Thyroid gland (tissue), 4 donors: ENCODE results near the gene TCF7. TPM values are rescaled to one million over a fixed set of nuclear protein-coding genes. Genes with fewer than 3 reads are reported as not detected.
A peak's percentile ranks its signal among the peaks of the same experiment; 100 is the strongest.

Experiments
- DNase-seq, 2 donors: peaks; one replicate each; pipeline ENCODE4 v3.0.0-alpha.2; 2019
- H3K27ac ChIP-seq, 3 donors: fragments of 200-600 bp; sonication (generic); 1 replicate in 2 of 3; 2 replicates in 1 of 3; pipeline ENCODE4 v1.5.1; 2016 to 2019; ENCODE audit warnings: mild to moderate bottlenecking in 1 of 3, moderate library complexity in 1 of 3
- H3K27me3 ChIP-seq: fragments of 200-600 bp; sonication (generic); one replicate; pipeline ENCODE4 v1.5.1; 2019
- H3K36me3 ChIP-seq, 2 donors: fragments of 200-600 bp; sonication (generic); one replicate each; pipeline ENCODE4 v1.5.1; 2016 to 2019
- H3K4me1 ChIP-seq, 2 donors: fragments of 200-600 bp; sonication (generic); one replicate each; pipeline ENCODE4 v1.5.1; 2017 to 2019
- H3K4me3 ChIP-seq, 3 donors: fragments of 200-600 bp; sonication (generic); replicated peaks in 1 of 3; 1 replicate in 2 of 3; 2 replicates in 1 of 3; pipeline ENCODE4 v1.5.1; 2016; ENCODE audit warnings: mild to moderate bottlenecking in 1 of 3
- H3K9me3 ChIP-seq: fragments of 200-600 bp; sonication (generic); one replicate; pipeline ENCODE4 v1.5.1; 2017
- CTCF ChIP-seq, 6 experiments: fragments of 200-600 bp in 3 of 6; fragments of 450-650 bp in 3 of 6; sonication (generic) in 3 of 6; IDR thresholded peaks; one replicate each; pipeline ENCODE4 v1.5.1; 2016 to 2019; ENCODE audit warnings: antibody characterized with exemption in 6 of 6, mild to moderate bottlenecking in 2 of 6, inconsistent platforms in 1 of 6, moderate library complexity in 1 of 6
- POLR2A ChIP-seq, 2 donors: fragments of 450-650 bp; IDR thresholded peaks; one replicate each; pipeline ENCODE4 v1.6.1; 2017; ENCODE audit warnings: antibody characterized with exemption in 2 of 2, mild to moderate bottlenecking in 2 of 2, moderate library complexity in 1 of 2
- WGBS, 2 donors: methylation state at CpG; one replicate each; pipeline ENCODE4 v1.1.5; 2017; 5-methylcytosine and 5-hydroxymethylcytosine counted together
- intact Hi-C: fragments of 100-400 bp; cut with DNase I; formaldehyde crosslinking; loops from one replicate; pipeline ENCODE4 v1.15.1; 2023
- total RNA-seq, 4 donors: library from RNA; depleted of rRNA; stranded (reverse); fragments of >200 nt; gene quantifications; one replicate each; pipeline ENCODE4 v1.2.3, GENCODE V29; 2016

The TCF7 gene
- total RNA-seq, 4 donors from 2014 or later, result 7.4 to 11.8 (median 8.9) TPM

- H3K4me1 ChIP-seq, result peaks cover 30 to 40% of the 10 kb centered on the region in 2 donors
- no peaks in the 10 kb centered on the region for H3K27me3 ChIP-seq
- intact Hi-C loops, result no loop called here
- no peak overlapping the region for H3K4me3 ChIP-seq
- TF ChIP-seq POLR2A (IDR thresholded peaks at IDR 0.05), result peak in 1 of 2 donors; percentile 45
- TF ChIP-seq CTCF (IDR thresholded peaks at IDR 0.05), result no peak
- peak overlapping the region; percentile 83 to 85 (median 85) for H3K27ac ChIP-seq
- H3K36me3 ChIP-seq, result no peaks in the 10 kb centered on the region
- no peaks in the 10 kb centered on the region for H3K9me3 ChIP-seq
- whole genome bisulfite sequencing, 2 donors, result 30 to 56% methylated on average over 7 to 9 of the region's 18 CpGs
- peak; percentile 76 to 81 for DNase-seq
Observed at GRCh38 chr5:134112726-134113362, 1.6 kb upstream of the TCF7 start.

DNA sequence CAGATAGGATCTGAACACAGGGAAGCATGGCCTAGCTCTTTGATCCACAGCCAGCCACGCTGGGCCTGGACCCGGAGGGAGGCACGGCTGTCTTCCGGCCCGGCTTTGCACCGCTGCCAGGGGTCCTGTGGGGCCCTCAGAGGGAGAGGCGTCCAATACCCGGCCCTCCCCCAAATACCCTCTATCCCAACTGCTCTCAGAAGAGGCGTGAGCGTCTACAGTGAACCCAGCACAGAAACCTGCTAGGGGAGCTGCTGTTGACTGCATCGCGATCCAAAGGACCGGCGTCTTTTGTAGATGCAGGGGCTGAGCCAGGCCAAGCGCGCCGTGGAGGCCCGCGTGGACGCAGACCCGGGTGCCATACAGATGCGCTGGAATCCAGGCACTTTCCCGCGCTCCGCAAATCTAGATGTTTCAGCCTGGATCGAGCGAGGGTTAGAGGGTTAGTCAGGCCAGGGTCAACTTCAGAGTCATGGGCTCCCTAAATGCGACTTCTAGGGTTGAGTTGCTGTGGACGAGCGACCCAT lies 1.1 kb upstream of the TCF7 start:
- 0 to 34% methylated on average over 4 to 13 of the region's 30 CpGs for WGBS, 2 donors
- TF ChIP-seq CTCF (IDR thresholded peaks at IDR 0.05) (no peak), POLR2A (IDR thresholded peaks at IDR 0.05) (no peak)
- no peaks in the 10 kb centered on the region for H3K9me3 ChIP-seq
- H3K4me3 ChIP-seq, result peak overlapping the region in 1 of 3 donors; percentile 47
- no peaks in the 10 kb centered on the region for H3K36me3 ChIP-seq
- H3K4me1 ChIP-seq, result peaks cover 30 to 42% of the 10 kb centered on the region in 2 donors
- no peaks in the 10 kb centered on the region for H3K27me3 ChIP-seq
- H3K27ac ChIP-seq, result peak overlapping the region; percentile 66 to 85 (median 85)
- intact Hi-C loops, result no loop called here
- peak; percentile 64 for DNase-seq

DNA sequence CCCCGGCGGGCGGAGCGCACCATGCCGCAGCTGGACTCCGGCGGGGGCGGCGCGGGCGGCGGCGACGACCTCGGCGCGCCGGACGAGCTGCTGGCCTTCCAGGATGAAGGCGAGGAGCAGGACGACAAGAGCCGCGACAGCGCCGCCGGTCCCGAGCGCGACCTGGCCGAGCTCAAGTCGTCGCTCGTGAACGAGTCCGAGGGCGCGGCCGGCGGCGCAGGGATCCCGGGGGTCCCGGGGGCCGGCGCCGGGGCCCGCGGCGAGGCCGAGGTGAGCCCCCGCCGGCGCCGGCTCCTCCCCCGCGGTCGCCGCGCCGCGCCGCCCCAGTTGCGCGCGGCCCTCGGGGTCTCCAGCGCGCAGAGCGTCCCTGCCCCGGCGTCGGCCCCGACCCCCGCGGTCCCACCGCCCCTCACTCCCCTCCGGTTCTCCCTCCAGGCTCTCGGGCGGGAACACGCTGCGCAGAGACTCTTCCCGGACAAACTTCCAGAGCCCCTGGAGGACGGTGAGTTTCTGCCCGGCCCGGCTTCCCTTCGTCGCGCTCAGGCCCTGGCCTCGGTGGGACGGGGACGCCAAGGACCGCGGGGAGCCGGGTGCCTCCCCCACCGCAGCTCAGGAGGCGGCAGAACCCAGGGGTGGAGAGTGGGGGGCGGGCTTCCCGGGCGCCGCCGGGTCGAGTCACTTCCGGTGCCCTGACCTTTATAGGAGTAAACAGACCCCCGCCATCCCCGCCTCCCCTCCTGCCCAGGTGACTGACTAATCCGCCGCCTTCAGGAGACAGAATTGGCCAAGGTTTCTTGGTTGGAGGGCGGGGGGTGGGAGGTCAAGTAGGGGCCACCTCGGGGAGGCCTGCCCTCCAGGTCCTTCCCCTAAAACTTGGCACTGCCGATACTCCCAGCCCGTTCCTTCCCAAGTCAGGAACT lies 665 bp downstream of the TCF7 start:
- Histone ChIP-seq H3K9me3 (no peaks in the 10 kb centered on the region), H3K27me3 (no peaks in the 10 kb centered on the region), H3K27ac (peak overlapping the region in 2 of 3 donors; percentile 18 to 47), H3K4me1 (peaks cover 30 to 42% of the 10 kb centered on the region in 2 donors), H3K36me3 (no peaks in the 10 kb centered on the region), H3K4me3 (peak overlapping the region in 1 of 3 donors; percentile 47)
- peak; percentile 43 to 51 for DNase-seq
- intact Hi-C loops, result no loop called here
- 23 to 25% methylated on average over 4 to 14 of the region's 110 CpGs for WGBS, 2 donors
- TF ChIP-seq POLR2A (IDR thresholded peaks at IDR 0.05), result no peak
- TF ChIP-seq CTCF (IDR thresholded peaks at IDR 0.05), result no peak

- H3K36me3 ChIP-seq, result no peaks in the 10 kb centered on the region
Observed at GRCh38 chr5:134115806-134116175, 1.3 kb downstream of the TCF7 start.

More at GRCh38 chr5:134115806-134116175, 1.3 kb downstream of the TCF7 start:
- Histone ChIP-seq H3K4me3 (peak overlapping the region in 1 of 3 donors; percentile 47), H3K9me3 (no peaks in the 10 kb centered on the region), H3K27ac (peak overlapping the region in 1 of 3 donors; percentile 47), H3K27me3 (no peaks in the 10 kb centered on the region), H3K4me1 (peaks cover 30 to 42% of the 10 kb centered on the region in 2 donors)
- WGBS, 2 donors, result 75 to 83% methylated on average over 4 to 7 of the region's 13 CpGs
- TF ChIP-seq CTCF (IDR thresholded peaks at IDR 0.05), result no peak
- no peak for TF ChIP-seq POLR2A (IDR thresholded peaks at IDR 0.05)
- intact Hi-C loops, result no loop called here
- DNase-seq, result peak; percentile 31 to 39
